Kidney (tissue), 14 donors: ENCODE results near the gene SREBF1. TPM values are rescaled to one million over a fixed set of nuclear protein-coding genes. Genes with fewer than 3 reads are reported as not detected.
A peak's percentile ranks its signal among the peaks of the same experiment; 100 is the strongest.

Source experiments
- DNase-seq, 5 donors: peaks; one replicate each; pipeline ENCODE4 v3.0.0-alpha.2; 2013 to 2020
- FAIRE-seq: peaks from 2 replicates; lab custom pipeline; 2012; peaks lifted over from hg19 to GRCh38; lab: Jason Lieb, UNC
- H3K27ac ChIP-seq, 2 donors: one replicate each; pipeline ENCODE4 v1.7.0; 2013; ENCODE audit warnings: low read depth in 2 of 2, low read length in 2 of 2, inconsistent platforms in 1 of 2
- H3K27me3 ChIP-seq: one replicate; pipeline ENCODE4 v1.7.1; 2013; ENCODE audit warnings: low read length, inconsistent platforms; ENCODE audit not compliant: control insufficient read depth, insufficient read depth
- H3K36me3 ChIP-seq, 3 donors: one replicate each; pipeline versions ENCODE4 v1.7.0 to v1.7.1; 2013; ENCODE audit warnings: low read length in 3 of 3, control low read depth in 1 of 3, inconsistent platforms in 1 of 3; ENCODE audit not compliant: insufficient read depth in 3 of 3, control insufficient read depth in 2 of 3
- H3K4me1 ChIP-seq, 3 donors: one replicate each; pipeline versions ENCODE4 v1.7.0 to v1.7.1; 2013; ENCODE audit warnings: low read length in 3 of 3, inconsistent platforms in 1 of 3, low read depth in 1 of 3; ENCODE audit not compliant: control insufficient read depth in 2 of 3, insufficient read depth in 2 of 3
- H3K4me3 ChIP-seq, 3 donors: one replicate each; pipeline versions ENCODE4 v1.7.0 to v1.8.1; 2013; ENCODE audit warnings: low read length in 3 of 3, control low read depth in 1 of 3, inconsistent platforms in 1 of 3
- H3K9ac ChIP-seq, 3 donors: one replicate each; pipeline versions ENCODE4 v1.7.0 to v1.7.1; 2013; ENCODE audit warnings: low read length in 3 of 3, control low read depth in 1 of 3, inconsistent platforms in 1 of 3
- H3K9me3 ChIP-seq, 3 donors: one replicate each; pipeline versions ENCODE4 v1.7.0 to v1.7.1; 2013; ENCODE audit warnings: low read length in 3 of 3, control low read depth in 1 of 3, inconsistent platforms in 1 of 3; ENCODE audit not compliant: control insufficient read depth in 2 of 3, insufficient read depth in 1 of 3
- CTCF ChIP-seq: IDR thresholded peaks from 3 replicates; pipeline ENCODE4 v1.5.1; 2012; ENCODE audit warnings: mild to moderate bottlenecking, moderate library complexity, borderline replicate concordance; ENCODE audit not compliant: insufficient read depth; ENCODE audit errors: extremely low read depth
- intact Hi-C: fragments of 100-400 bp; cut with DNase I; formaldehyde crosslinking; loops from one replicate; pipeline ENCODE4 v1.11.1; 2022
- polyA plus RNA-seq: library from polyadenylated mRNA; stranded (reverse); fragments of 350-450 nt; fragmentation: Illumina TruSeq; extraction: RNeasy Lipid Tissue Mini Kit (QIAGEN cat#74804); gene quantifications from one replicate; pipeline ENCODE4 v1.2.3, GENCODE V29; 2014; ENCODE audit warnings: low read depth, low replicate concordance; ENCODE audit not compliant: insufficient read depth
- total RNA-seq: library from RNA; stranded (reverse); fragmentation: NEBNext Ultra II Directional; extraction: Animal tissue kit (Norgen Biotek cat#: 25700); gene quantifications from one replicate; pipeline ENCODE4 v1.2.1, GENCODE V29; 2021
- donor health status: control.
- donor health status: control.
- donor health status: control.
- donor health status: control.
- donor health status: control.
- donor health status: DM: yes; HTN: yes; CAD: no.
- donor health status: Normal renal cell carcinoma (clear cell type).

SREBF1 gene
- total and polyA plus RNA-seq, 2 donors from 2014 or later = 37.6 to 48.3 TPM

DNA sequence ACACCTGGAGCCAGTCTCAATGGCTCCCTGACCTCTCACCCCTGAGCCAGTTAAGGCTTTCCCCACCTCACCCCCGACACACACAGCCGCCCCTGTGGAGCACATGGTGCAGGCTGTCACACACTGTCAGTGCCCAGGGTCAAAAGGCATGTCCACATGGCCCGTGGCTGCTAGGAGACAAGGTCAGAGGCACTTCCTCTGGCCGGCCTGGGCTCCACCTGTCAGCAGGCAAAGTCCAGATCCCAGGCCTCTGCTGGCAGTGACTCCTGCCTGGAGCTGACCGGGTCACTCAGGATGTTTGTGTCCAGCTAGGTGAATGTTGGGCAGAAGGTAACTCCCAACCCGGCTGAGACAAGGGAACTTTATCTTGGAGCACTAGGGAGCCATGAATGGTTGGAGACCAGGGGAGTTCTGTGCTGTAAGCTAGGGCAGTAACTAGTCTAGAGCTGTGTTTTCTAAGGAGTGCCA is 6.0 kb downstream of the SREBF1 start:
- Histone ChIP-seq H3K4me1 (peaks cover 0 to 56% (median 53%) of the 10 kb centered on the region in 3 donors), H3K36me3 (no peaks in the 10 kb centered on the region), H3K27me3 (no peaks in the 10 kb centered on the region), H3K9me3 (no peaks in the 10 kb centered on the region), H3K4me3 (no peak overlapping the region), H3K9ac (no peak overlapping the region), H3K27ac (peak overlapping the region; percentile 33 to 62)
- FAIRE-seq (no peak), DNase-seq (no peak)
- intact Hi-C loops = no loop called here
- no peak for TF ChIP-seq CTCF

GRCh38 chr17:17830269-17830567 is 6.6 kb downstream of the SREBF1 start:
- FAIRE-seq = no peak
- H3K9ac ChIP-seq = no peak overlapping the region
- H3K9me3 ChIP-seq = no peaks in the 10 kb centered on the region
- no peak overlapping the region for H3K4me3 ChIP-seq
- H3K27ac ChIP-seq = peak overlapping the region; percentile 30 to 33
- TF ChIP-seq CTCF = no peak
- intact Hi-C loops = no loop called here
- DNase-seq = no peak
- H3K27me3 ChIP-seq = no peaks in the 10 kb centered on the region
- H3K4me1 ChIP-seq = peaks cover 0 to 53% (median 48%) of the 10 kb centered on the region in 3 donors
- H3K36me3 ChIP-seq = no peaks in the 10 kb centered on the region

- no peak for TF ChIP-seq CTCF
- H3K9ac ChIP-seq = no peak overlapping the region
- H3K27me3 ChIP-seq = no peaks in the 10 kb centered on the region
- no peak overlapping the region for H3K4me3 ChIP-seq
- FAIRE-seq (no peak), DNase-seq (no peak)
- intact Hi-C loops = no loop called here
- peaks cover 2 to 62% (median 54%) of the 10 kb centered on the region in 3 donors for H3K4me1 ChIP-seq
- no peaks in the 10 kb centered on the region for H3K9me3 ChIP-seq
- H3K27ac ChIP-seq = peak overlapping the region in 1 of 2 donors; percentile 38
- no peaks in the 10 kb centered on the region for H3K36me3 ChIP-seq
Measured at GRCh38 chr17:17827826-17828621, 8.8 kb downstream of the SREBF1 start.
